HEK293 (cell line): ENCODE measurements around the gene IREB2.
A peak's percentile ranks its signal among the peaks of the same experiment; 100 is the strongest.

Experiments
- GLI4 ChIP-seq: fragments of 450-650 bp; formaldehyde crosslinking; IDR thresholded peaks from 2 replicates; pipeline ENCODE4 v1.5.1; 2016; ENCODE audit warnings: missing biosample characterization, missing genetic modification characterization
- HOXA7 ChIP-seq: sonication (generic); formaldehyde crosslinking; IDR thresholded peaks from 2 replicates; pipeline ENCODE4 v1.8.1; 2022; ENCODE audit warnings: missing genetic modification reagents, borderline replicate concordance
- IKZF3 ChIP-seq: fragments of 450-650 bp; IDR thresholded peaks from 2 replicates; pipeline ENCODE4 v1.5.0; 2018; ENCODE audit warnings: missing biosample characterization, mild to moderate bottlenecking, missing genetic modification characterization, moderate library complexity
- KLF7 ChIP-seq: fragments of 450-650 bp; formaldehyde crosslinking; IDR thresholded peaks from 2 replicates; pipeline ENCODE4 v1.5.1; 2016; ENCODE audit warnings: missing biosample characterization, missing genetic modification characterization, borderline replicate concordance
- KLF9 ChIP-seq: fragments of 450-650 bp; formaldehyde crosslinking; IDR thresholded peaks from 2 replicates; pipeline ENCODE4 v1.5.1; 2016; ENCODE audit warnings: missing biosample characterization, missing genetic modification characterization, low read depth
- ZNF394 ChIP-seq: fragments of 450-650 bp; formaldehyde crosslinking; IDR thresholded peaks from 2 replicates; pipeline ENCODE4 v1.5.1; 2016; ENCODE audit warnings: missing biosample characterization, missing genetic modification characterization, mild to moderate bottlenecking, moderate library complexity, borderline replicate concordance
- ZNF398 ChIP-seq: fragments of 450-650 bp; formaldehyde crosslinking; IDR thresholded peaks from 2 replicates; pipeline ENCODE4 v1.5.1; 2017; ENCODE audit warnings: missing biosample characterization, missing genetic modification characterization
- ZNF404 ChIP-seq: fragments of 450-650 bp; formaldehyde crosslinking; IDR thresholded peaks from 2 replicates; pipeline ENCODE4 v1.5.1; 2017; ENCODE audit warnings: missing biosample characterization, missing genetic modification characterization
- ZNF426 ChIP-seq: fragments of 450-650 bp; formaldehyde crosslinking; IDR thresholded peaks from 2 replicates; pipeline ENCODE4 v1.5.1; 2017; ENCODE audit warnings: missing biosample characterization, missing genetic modification characterization, mild to moderate bottlenecking, inconsistent platforms, moderate library complexity
- ZNF521 ChIP-seq: fragments of 450-650 bp; formaldehyde crosslinking; IDR thresholded peaks from 2 replicates; pipeline ENCODE4 v1.5.1; 2017; ENCODE audit warnings: missing biosample characterization, mild to moderate bottlenecking, missing genetic modification characterization
- ZNF558 ChIP-seq: fragments of 450-650 bp; formaldehyde crosslinking; IDR thresholded peaks from 2 replicates; pipeline ENCODE4 v1.5.1; 2016; ENCODE audit warnings: missing biosample characterization, missing genetic modification characterization
- ZNF571 ChIP-seq: fragments of 450-650 bp; formaldehyde crosslinking; IDR thresholded peaks from 2 replicates; pipeline ENCODE4 v1.5.0; 2017; ENCODE audit warnings: missing biosample characterization, missing genetic modification characterization
- ZNF610 ChIP-seq: fragments of 450-650 bp; formaldehyde crosslinking; IDR thresholded peaks from 2 replicates; pipeline ENCODE4 v1.5.1; 2016; ENCODE audit warnings: missing biosample characterization, missing genetic modification characterization, borderline replicate concordance
- ZNF629 ChIP-seq: fragments of 450-650 bp; formaldehyde crosslinking; IDR thresholded peaks from 2 replicates; pipeline ENCODE4 v1.5.1; 2017; ENCODE audit warnings: missing biosample characterization, missing genetic modification characterization
- ZNF704 ChIP-seq: fragments of 450-650 bp; formaldehyde crosslinking; IDR thresholded peaks from 2 replicates; pipeline ENCODE4 v1.5.1; 2016; ENCODE audit warnings: missing biosample characterization, missing genetic modification characterization
- TF ChIP-seq, protein P1 (sequence below): fragments of 450-650 bp; formaldehyde crosslinking; IDR thresholded peaks from 2 replicates; pipeline ENCODE4 v1.5.1; 2016; ENCODE audit warnings: missing biosample characterization, missing genetic modification characterization
- TF ChIP-seq, protein P2 (sequence below): fragments of 450-650 bp; formaldehyde crosslinking; IDR thresholded peaks from 2 replicates; pipeline ENCODE4 v1.5.1; 2017; ENCODE audit warnings: missing biosample characterization, missing genetic modification characterization
- TF ChIP-seq, protein P3 (sequence below): fragments of 450-650 bp; formaldehyde crosslinking; IDR thresholded peaks from 2 replicates; pipeline ENCODE4 v1.5.1; 2016; ENCODE audit warnings: missing biosample characterization, missing genetic modification characterization, borderline replicate concordance
- TF ChIP-seq, protein P4 (sequence below): fragments of 450-650 bp; formaldehyde crosslinking; IDR thresholded peaks from 2 replicates; pipeline ENCODE4 v1.5.1; 2016; ENCODE audit warnings: missing biosample characterization, missing genetic modification characterization
- TF ChIP-seq, protein P5 (sequence below): IDR thresholded peaks from 2 replicates; pipeline ENCODE4 v1.6.1; 2011; ENCODE audit warnings: mild to moderate bottlenecking, low read depth, low read length, borderline replicate concordance
- TF ChIP-seq, protein P6 (sequence below): fragments of 450-650 bp; formaldehyde crosslinking; IDR thresholded peaks from 2 replicates; pipeline ENCODE4 v1.5.1; 2016; ENCODE audit warnings: missing biosample characterization, missing genetic modification characterization, borderline replicate concordance

The IREB2 gene

DNA sequence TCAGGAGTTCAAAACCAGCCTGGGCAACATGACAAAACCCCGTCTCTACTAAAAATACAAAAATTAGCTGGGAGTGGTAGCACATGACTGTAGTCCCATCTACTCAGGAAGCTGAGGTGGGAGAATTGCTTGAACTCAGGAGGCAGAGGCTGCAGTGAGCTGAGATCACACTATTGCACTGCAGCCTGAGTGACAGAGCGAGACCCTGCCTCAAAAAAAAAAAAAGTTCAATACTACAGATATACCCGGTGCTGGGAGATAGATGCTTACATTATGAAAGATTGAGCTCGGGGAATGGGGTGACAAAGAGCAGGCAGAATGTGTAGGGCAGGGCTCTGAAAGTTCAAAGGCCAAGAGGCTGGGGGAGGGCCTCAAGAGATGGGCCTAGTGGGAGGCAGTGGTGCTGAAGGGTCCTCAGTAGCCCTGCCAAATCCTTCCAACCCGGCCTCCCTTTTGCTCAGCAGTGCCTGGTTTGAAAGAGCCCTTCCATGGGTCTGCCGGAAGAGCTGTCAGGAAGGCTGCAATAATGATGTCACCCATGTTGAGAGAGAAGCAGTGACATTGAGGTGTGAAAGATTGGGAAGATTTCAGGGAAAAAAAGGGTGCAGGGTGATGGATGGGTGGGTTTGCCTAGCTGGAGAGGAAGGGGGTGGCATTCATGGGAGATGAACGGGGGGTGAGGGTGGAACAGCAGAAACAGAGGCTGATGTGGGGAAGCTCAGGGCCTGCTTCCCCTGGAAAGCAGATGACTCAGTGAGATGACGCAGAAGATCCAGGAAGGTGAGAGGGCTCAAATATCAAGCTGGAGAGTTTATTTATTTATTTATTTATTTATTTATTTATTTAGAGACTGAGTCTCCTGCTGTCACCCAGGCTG, 20.0 kb upstream of the IREB2 start (continued):
- TF ChIP-seq ZNF704 (tag by site-specific recombination) (no peak), ZNF394 (tag by site-specific recombination) (peak; percentile 95), ZNF398 (tag by site-specific recombination) (peak; percentile 57), ZNF629 (tag by site-specific recombination) (peak; percentile 73), GLI4 (tag by site-specific recombination) (0 out of 2 replicates have a peak, but pooled peaks have one; percentile 55), ZNF426 (tag by site-specific recombination) (peak; percentile 42), ZNF610 (tag by site-specific recombination) (no peak), ZNF521 (tag by site-specific recombination) (no peak), KLF7 (tag by site-specific recombination) (no peak), KLF9 (tag by site-specific recombination) (no peak), HOXA7 (CRISPR knock-in tag) (no peak), IKZF3 (tag by site-specific recombination) (no peak), ZNF558 (peak; percentile 67; the same call in 1 of the 2 replicates), ZNF404 (tag by site-specific recombination) (no peak), ZNF571 (tag by site-specific recombination) (no peak)
- TF ChIP-seq, protein P1, sequence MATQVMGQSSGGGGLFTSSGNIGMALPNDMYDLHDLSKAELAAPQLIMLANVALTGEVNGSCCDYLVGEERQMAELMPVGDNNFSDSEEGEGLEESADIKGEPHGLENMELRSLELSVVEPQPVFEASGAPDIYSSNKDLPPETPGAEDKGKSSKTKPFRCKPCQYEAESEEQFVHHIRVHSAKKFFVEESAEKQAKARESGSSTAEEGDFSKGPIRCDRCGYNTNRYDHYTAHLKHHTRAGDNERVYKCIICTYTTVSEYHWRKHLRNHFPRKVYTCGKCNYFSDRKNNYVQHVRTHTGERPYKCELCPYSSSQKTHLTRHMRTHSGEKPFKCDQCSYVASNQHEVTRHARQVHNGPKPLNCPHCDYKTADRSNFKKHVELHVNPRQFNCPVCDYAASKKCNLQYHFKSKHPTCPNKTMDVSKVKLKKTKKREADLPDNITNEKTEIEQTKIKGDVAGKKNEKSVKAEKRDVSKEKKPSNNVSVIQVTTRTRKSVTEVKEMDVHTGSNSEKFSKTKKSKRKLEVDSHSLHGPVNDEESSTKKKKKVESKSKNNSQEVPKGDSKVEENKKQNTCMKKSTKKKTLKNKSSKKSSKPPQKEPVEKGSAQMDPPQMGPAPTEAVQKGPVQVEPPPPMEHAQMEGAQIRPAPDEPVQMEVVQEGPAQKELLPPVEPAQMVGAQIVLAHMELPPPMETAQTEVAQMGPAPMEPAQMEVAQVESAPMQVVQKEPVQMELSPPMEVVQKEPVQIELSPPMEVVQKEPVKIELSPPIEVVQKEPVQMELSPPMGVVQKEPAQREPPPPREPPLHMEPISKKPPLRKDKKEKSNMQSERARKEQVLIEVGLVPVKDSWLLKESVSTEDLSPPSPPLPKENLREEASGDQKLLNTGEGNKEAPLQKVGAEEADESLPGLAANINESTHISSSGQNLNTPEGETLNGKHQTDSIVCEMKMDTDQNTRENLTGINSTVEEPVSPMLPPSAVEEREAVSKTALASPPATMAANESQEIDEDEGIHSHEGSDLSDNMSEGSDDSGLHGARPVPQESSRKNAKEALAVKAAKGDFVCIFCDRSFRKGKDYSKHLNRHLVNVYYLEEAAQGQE (tag by site-specific recombination): no peak
- TF ChIP-seq, protein P2, sequence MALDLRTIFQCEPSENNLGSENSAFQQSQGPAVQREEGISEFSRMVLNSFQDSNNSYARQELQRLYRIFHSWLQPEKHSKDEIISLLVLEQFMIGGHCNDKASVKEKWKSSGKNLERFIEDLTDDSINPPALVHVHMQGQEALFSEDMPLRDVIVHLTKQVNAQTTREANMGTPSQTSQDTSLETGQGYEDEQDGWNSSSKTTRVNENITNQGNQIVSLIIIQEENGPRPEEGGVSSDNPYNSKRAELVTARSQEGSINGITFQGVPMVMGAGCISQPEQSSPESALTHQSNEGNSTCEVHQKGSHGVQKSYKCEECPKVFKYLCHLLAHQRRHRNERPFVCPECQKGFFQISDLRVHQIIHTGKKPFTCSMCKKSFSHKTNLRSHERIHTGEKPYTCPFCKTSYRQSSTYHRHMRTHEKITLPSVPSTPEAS (tag by site-specific recombination): no peak
- TF ChIP-seq, protein P3, sequence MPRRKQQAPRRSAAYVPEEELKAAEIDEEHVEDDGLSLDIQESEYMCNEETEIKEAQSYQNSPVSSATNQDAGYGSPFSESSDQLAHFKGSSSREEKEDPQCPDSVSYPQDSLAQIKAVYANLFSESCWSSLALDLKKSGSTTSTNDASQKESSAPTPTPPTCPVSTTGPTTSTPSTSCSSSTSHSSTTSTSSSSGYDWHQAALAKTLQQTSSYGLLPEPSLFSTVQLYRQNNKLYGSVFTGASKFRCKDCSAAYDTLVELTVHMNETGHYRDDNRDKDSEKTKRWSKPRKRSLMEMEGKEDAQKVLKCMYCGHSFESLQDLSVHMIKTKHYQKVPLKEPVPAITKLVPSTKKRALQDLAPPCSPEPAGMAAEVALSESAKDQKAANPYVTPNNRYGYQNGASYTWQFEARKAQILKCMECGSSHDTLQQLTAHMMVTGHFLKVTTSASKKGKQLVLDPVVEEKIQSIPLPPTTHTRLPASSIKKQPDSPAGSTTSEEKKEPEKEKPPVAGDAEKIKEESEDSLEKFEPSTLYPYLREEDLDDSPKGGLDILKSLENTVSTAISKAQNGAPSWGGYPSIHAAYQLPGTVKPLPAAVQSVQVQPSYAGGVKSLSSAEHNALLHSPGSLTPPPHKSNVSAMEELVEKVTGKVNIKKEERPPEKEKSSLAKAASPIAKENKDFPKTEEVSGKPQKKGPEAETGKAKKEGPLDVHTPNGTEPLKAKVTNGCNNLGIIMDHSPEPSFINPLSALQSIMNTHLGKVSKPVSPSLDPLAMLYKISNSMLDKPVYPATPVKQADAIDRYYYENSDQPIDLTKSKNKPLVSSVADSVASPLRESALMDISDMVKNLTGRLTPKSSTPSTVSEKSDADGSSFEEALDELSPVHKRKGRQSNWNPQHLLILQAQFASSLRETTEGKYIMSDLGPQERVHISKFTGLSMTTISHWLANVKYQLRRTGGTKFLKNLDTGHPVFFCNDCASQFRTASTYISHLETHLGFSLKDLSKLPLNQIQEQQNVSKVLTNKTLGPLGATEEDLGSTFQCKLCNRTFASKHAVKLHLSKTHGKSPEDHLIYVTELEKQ (tag by site-specific recombination): no peak
- TF ChIP-seq, protein P4, sequence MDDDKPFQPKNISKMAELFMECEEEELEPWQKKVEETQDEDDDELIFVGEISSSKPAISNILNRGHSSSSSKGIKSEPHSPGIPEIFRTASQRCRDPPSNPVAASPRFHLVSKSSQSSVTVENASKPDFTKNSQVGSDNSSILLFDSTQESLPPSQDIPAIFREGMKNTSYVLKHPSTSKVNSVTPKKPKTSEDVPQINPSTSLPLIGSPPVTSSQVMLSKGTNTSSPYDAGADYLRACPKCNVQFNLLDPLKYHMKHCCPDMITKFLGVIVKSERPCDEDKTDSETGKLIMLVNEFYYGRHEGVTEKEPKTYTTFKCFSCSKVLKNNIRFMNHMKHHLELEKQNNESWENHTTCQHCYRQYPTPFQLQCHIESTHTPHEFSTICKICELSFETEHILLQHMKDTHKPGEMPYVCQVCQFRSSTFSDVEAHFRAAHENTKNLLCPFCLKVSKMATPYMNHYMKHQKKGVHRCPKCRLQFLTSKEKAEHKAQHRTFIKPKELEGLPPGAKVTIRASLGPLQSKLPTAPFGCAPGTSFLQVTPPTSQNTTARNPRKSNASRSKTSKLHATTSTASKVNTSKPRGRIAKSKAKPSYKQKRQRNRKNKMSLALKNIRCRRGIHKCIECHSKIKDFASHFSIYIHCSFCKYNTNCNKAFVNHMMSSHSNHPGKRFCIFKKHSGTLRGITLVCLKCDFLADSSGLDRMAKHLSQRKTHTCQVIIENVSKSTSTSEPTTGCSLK (tag by site-specific recombination): no peak
- TF ChIP-seq, protein P5, sequence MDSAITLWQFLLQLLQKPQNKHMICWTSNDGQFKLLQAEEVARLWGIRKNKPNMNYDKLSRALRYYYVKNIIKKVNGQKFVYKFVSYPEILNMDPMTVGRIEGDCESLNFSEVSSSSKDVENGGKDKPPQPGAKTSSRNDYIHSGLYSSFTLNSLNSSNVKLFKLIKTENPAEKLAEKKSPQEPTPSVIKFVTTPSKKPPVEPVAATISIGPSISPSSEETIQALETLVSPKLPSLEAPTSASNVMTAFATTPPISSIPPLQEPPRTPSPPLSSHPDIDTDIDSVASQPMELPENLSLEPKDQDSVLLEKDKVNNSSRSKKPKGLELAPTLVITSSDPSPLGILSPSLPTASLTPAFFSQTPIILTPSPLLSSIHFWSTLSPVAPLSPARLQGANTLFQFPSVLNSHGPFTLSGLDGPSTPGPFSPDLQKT: no peak
- TF ChIP-seq, protein P6, sequence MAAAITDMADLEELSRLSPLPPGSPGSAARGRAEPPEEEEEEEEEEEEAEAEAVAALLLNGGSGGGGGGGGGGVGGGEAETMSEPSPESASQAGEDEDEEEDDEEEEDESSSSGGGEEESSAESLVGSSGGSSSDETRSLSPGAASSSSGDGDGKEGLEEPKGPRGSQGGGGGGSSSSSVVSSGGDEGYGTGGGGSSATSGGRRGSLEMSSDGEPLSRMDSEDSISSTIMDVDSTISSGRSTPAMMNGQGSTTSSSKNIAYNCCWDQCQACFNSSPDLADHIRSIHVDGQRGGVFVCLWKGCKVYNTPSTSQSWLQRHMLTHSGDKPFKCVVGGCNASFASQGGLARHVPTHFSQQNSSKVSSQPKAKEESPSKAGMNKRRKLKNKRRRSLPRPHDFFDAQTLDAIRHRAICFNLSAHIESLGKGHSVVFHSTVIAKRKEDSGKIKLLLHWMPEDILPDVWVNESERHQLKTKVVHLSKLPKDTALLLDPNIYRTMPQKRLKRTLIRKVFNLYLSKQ (tag by site-specific recombination): no peak
